ENCODE data around the gene SEMA3B. TPM values are rescaled to one million over a fixed set of nuclear protein-coding genes. Genes with fewer than 3 reads are reported as not detected.
A peak's percentile ranks its signal among the peaks of the same experiment; 100 is the strongest.

Gene SEMA3B
- total RNA-seq, 4 donors from 2014 or later = 1.7 to 3.1 (median 2.1) TPM

DNA sequence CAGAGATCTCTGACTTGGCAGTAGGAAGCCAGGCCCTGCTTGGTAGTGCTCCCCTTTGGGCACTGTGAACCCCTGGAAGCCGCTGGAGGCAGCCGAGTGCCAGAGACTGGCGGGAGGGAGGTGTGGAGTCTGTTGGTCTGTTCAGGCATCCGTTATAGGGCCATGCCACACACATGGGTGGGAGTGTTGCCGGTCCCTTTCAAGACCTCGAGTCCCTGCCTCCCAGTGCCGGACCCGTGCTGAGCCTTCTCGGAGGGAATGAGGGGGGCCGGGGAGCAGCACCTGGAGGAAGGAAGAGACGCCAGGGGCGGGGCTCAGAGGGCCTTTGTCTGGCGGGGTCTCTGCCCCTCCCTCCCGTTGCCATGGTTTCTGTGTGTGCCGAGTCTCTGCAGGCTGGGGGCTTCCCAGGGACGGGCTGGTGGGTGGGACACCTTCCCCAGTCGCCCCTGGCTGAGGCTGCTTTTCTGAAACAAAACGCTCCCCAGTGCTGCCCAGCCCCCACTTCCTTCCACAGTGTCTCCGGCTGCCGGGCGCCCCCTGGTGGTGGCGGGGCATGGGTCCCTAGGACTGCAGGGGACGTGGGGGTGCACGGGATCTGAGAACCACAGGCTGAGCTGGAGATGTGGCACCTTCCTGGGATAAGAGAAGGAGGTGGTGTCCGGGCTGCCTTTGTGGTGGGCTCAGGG lies 23.0 kb upstream of the SEMA3B start:
- Histone ChIP-seq H3K4me1 (peaks cover 76 to 92% of the 10 kb centered on the region in 2 donors), H3K27me3 (no peaks in the 10 kb centered on the region), H3K9me3 (no peaks in the 10 kb centered on the region), H3K36me3 (no peaks in the 10 kb centered on the region), H3K27ac (peak overlapping the region; percentile 80 to 96 (median 87)), H3K4me3 (peak overlapping the region; percentile 57 to 64 (median 61))
- intact Hi-C loops (cut with DNase I; ENCODE audit: low total_unique reads) = loop anchor here (1.0 kb wide), 2 partner anchors 19 to 52 kb away; no protein-coding TSS in a partner anchor
- DNase-seq = peak; percentile 78 to 84
- TF ChIP-seq POLR2A (IDR thresholded peaks at IDR 0.05) = no peak
- TF ChIP-seq, protein P1, sequence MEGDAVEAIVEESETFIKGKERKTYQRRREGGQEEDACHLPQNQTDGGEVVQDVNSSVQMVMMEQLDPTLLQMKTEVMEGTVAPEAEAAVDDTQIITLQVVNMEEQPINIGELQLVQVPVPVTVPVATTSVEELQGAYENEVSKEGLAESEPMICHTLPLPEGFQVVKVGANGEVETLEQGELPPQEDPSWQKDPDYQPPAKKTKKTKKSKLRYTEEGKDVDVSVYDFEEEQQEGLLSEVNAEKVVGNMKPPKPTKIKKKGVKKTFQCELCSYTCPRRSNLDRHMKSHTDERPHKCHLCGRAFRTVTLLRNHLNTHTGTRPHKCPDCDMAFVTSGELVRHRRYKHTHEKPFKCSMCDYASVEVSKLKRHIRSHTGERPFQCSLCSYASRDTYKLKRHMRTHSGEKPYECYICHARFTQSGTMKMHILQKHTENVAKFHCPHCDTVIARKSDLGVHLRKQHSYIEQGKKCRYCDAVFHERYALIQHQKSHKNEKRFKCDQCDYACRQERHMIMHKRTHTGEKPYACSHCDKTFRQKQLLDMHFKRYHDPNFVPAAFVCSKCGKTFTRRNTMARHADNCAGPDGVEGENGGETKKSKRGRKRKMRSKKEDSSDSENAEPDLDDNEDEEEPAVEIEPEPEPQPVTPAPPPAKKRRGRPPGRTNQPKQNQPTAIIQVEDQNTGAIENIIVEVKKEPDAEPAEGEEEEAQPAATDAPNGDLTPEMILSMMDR (IDR thresholded peaks at IDR 0.05 in 4 of 5, conservative IDR thresholded peaks at IDR 0.05 in 1 of 5) = peak; percentile 95 to 100 (median 99)
- peak; percentile 73 to 76 for ATAC-seq
- in situ Hi-C loops (cut with MboI; ENCODE audit: low sequenced_read_pairs in 4 of 4) = no loop called here

DNA sequence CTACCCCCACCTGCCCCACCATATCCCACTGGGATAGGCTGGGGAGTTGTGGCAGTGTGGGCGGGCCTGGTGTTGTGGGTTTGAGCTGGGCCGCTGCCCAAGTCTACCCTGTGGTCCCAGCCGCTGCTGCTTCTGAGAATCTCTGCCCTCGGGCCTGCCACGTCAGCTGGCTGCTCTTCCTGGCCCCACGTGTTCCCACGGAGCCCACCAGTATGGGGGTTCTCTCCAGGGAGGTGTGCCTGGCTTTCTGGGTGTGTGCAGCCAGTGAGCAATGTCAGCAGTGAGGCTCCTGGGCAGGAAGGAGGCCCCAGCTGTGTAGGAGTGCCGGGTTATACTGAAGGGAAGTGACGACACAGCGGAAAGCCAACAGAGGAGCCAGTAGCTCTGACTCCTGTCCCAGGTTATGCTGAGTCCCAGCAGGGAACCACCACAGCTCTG lies 22.4 kb upstream of the SEMA3B start:
- H3K27me3 ChIP-seq = no peaks in the 10 kb centered on the region
- in situ Hi-C loops (cut with MboI; ENCODE audit: low sequenced_read_pairs in 4 of 4) = no loop called here
- H3K9me3 ChIP-seq = no peaks in the 10 kb centered on the region
- peak overlapping the region; percentile 80 to 96 (median 87) for H3K27ac ChIP-seq
- TF ChIP-seq, protein P1 (IDR thresholded peaks at IDR 0.05 in 4 of 5, conservative IDR thresholded peaks at IDR 0.05 in 1 of 5) = peak in 2 of 5 experiments; percentile 6 to 28
- TF ChIP-seq POLR2A (IDR thresholded peaks at IDR 0.05) = no peak
- peak overlapping the region; percentile 57 to 64 (median 61) for H3K4me3 ChIP-seq
- intact Hi-C loops (cut with DNase I; ENCODE audit: low total_unique reads) = loop anchor here (1.0 kb wide), 2 partner anchors 19 to 52 kb away; no protein-coding TSS in a partner anchor
- ATAC-seq (no peak), DNase-seq (no peak)
- H3K36me3 ChIP-seq = no peaks in the 10 kb centered on the region
- H3K4me1 ChIP-seq = peaks cover 77 to 90% of the 10 kb centered on the region in 2 donors

DNA sequence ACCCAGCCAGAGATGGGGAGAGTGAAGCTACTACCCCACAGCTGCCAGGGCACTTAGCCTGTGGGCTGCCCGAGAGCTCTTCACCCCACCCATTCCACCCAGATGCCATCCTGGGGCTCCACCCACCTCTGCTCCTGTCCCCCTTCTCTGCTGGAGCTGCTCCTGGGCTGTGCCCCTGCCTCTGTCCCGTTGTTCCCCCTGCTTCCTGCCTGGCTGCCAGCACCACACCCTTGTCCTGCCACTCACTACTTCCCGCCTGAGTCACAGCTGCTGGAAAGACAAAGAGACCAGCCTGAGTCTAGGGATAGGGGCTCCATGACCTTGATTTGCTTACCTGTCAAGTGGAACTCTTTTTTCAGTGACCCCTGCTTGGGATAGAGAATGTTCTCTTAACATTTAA lies 20.6 kb upstream of the SEMA3B start:
- intact Hi-C loops (cut with DNase I; ENCODE audit: low total_unique reads) (no loop called here), in situ Hi-C loops (cut with MboI; ENCODE audit: low sequenced_read_pairs in 4 of 4) (no loop called here)
- TF ChIP-seq POLR2A (IDR thresholded peaks at IDR 0.05) = peak in 1 of 2 donors; percentile 39
- TF ChIP-seq, protein P1 (IDR thresholded peaks at IDR 0.05 in 4 of 5, conservative IDR thresholded peaks at IDR 0.05 in 1 of 5) = no peak
- Histone ChIP-seq H3K4me3 (no peak overlapping the region), H3K9me3 (no peaks in the 10 kb centered on the region), H3K27ac (peak overlapping the region; percentile 80 to 96 (median 87)), H3K27me3 (no peaks in the 10 kb centered on the region), H3K4me1 (peaks cover 63 to 75% of the 10 kb centered on the region in 2 donors), H3K36me3 (peaks cover 0 to 10% of the 10 kb centered on the region in 2 donors)
- DNase-seq (peak in 1 of 2 donors; percentile 60), ATAC-seq (peak; percentile 44 to 55)

DNA sequence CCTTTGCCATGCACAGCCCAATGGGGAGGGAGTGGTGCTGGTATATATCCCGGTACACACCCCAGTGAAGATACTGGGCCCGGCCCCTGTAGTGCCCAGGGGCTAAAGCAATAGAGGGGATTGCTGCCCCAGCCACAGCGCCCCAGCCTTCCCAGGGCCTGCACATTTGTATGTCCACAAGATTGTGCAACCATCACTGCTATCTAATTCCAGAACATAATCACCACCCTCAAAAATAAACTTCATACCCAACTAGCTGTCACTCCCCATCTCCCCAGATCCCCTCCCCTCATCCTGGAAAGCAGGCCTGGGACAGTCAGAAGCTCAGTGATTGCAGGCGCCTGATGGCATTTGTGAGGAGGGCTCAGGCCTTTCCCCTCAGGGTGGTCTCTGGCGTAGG lies 19.5 kb upstream of the SEMA3B start:
- no peak for TF ChIP-seq POLR2A (IDR thresholded peaks at IDR 0.05)
- TF ChIP-seq, protein P1 (IDR thresholded peaks at IDR 0.05 in 4 of 5, conservative IDR thresholded peaks at IDR 0.05 in 1 of 5) = no peak
- Histone ChIP-seq H3K36me3 (peaks cover 0 to 12% of the 10 kb centered on the region in 2 donors), H3K9me3 (no peaks in the 10 kb centered on the region), H3K4me1 (peaks cover 65 to 73% of the 10 kb centered on the region in 2 donors), H3K4me3 (no peak overlapping the region), H3K27me3 (no peaks in the 10 kb centered on the region), H3K27ac (peak overlapping the region; percentile 80 to 96 (median 87))
- ATAC-seq (peak; percentile 36 to 45), DNase-seq (no peak)
- intact Hi-C loops (cut with DNase I; ENCODE audit: low total_unique reads) = no loop called here
- in situ Hi-C loops (cut with MboI; ENCODE audit: low sequenced_read_pairs in 4 of 4) = no loop called here
